ENCODE measurements around the gene ZEB1. TPM values are rescaled to one million over a fixed set of nuclear protein-coding genes. Genes with fewer than 3 reads are reported as not detected.

The ZEB1 gene
- total and polyA plus RNA-seq, 2 of the 4 experiments (the other 2 are of a cell fraction), result 23.7 to 108 TPM

DNA sequence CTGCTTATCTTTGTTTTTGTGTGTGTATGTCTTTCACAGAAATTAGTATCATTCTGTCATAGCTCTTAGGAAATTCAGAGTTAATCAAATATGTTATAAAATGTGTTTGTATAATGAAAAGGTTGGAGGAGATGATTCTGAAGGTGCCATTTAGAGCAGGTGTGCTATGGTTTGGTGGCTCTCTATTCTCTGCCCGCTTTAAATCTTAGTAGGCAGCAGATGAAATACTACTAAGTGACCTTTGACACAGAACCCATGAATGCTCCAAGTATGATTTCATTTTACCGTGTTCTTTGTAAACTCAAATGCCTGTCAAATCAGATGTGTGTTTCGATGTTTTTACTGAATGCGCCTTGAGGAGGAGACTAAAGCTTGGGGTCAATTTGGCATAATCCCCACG lies 24.5 kb downstream of the ZEB1 start:
- WGBS, 2 experiments (ENCODE audit: extremely low coverage in 2 of 2, insufficient read length in 1 of 2), result 43% methylated on average over 1 of the region's 5 CpGs; no CpG with 5 or more reads in 1 of the 2 experiments
- no TSS peak for BruUV-seq (replicated peaks)
- in situ Hi-C loops (cut with MboI; ENCODE audit: low sequenced_read_pairs), result loop anchor here (25.0 kb wide), 1 partner anchor 469 kb away; no protein-coding TSS in a partner anchor
- Histone ChIP-seq H4K91ac (ENCODE audit: insufficient read depth, low read depth, low read length) (no peak overlapping the region), H3K4me1 (ENCODE audit: control insufficient read depth, insufficient read depth, low read length) (peaks cover 5% of the 10 kb centered on the region), H2BK15ac (ENCODE audit: low read depth, low read length) (no peak overlapping the region), H3K18ac (ENCODE audit: low read depth, low read length) (no peak overlapping the region), H4K5ac (ENCODE audit: low read depth, low read length) (no peak overlapping the region), H3K9me3 (ENCODE audit: control insufficient read depth, insufficient read depth, low read length) (no peaks in the 10 kb centered on the region), H2AFZ (replicated peaks; ENCODE audit: low read length, poor library complexity) (no peak overlapping the region), H3K4me3 (ENCODE audit: insufficient read depth, low read depth, low read length) (no peak overlapping the region), H3K9me1 (ENCODE audit: insufficient read depth, low read length) (peaks cover 16% of the 10 kb centered on the region), H3K27me3 (ENCODE audit: control insufficient read depth, insufficient read depth, low read length) (no peaks in the 10 kb centered on the region), H3K27ac (ENCODE audit: insufficient read depth, low read length) (no peak overlapping the region), H2AK5ac (ENCODE audit: low read depth, low read length) (no peak overlapping the region), H2BK5ac (ENCODE audit: low read depth, low read length, poor library complexity, severe bottlenecking) (no peak overlapping the region), H3K14ac (replicated peaks; ENCODE audit: low read depth, low read length) (no peak overlapping the region), H2BK120ac (ENCODE audit: low read depth, low read length) (no peak overlapping the region), H3K23ac (ENCODE audit: low read depth, low read length) (no peak overlapping the region), H4K8ac (ENCODE audit: low read depth in 2 of 2, low read length in 2 of 2) (no peak overlapping the region), H3K79me1 (ENCODE audit: low read depth in 1 of 2, low read length in 2 of 2) (peaks cover 4 to 63% of the 10 kb centered on the region in 2 experiments; a peak in 3 of 4 replicates), H3K4me2 (ENCODE audit: low read depth, low read length) (no peak overlapping the region), H2BK20ac (ENCODE audit: low read depth, low read length) (no peak overlapping the region), H3K9ac (ENCODE audit: low read depth, low read length) (no peak overlapping the region), H3K36me3 (ENCODE audit: control insufficient read depth, insufficient read depth, low read length) (no peaks in the 10 kb centered on the region), H3K4ac (ENCODE audit: low read depth, low read length) (no peak overlapping the region), H4K20me1 (ENCODE audit: insufficient read depth, low read length) (peaks cover 96% of the 10 kb centered on the region), H3K56ac (ENCODE audit: extremely low read depth, insufficient read depth, low read length) (no peak overlapping the region), H2AK9ac (replicated peaks; ENCODE audit: low read depth, low read length, poor library complexity) (no peak overlapping the region)
- intact Hi-C loops (cut with micrococcal nuclease), result no loop called here
- dilution Hi-C loops (cut with HindIII; ENCODE audit: low sequenced_read_pairs, unreplicated experiment), result no loop called here
- TF ChIP-seq MXI1 (IDR thresholded peaks at IDR 0.05; ENCODE audit: borderline replicate concordance, low read depth, low read length) (no peak), CEBPB (IDR thresholded peaks at IDR 0.05; ENCODE audit: low read depth, low read length) (no peak), NFE2L2 (IDR thresholded peaks at IDR 0.05; ENCODE audit: low read depth, low read length) (no peak), FOS (IDR thresholded peaks at IDR 0.05; ENCODE audit: low read depth, low read length) (no peak)
- TF ChIP-seq, protein P1, sequence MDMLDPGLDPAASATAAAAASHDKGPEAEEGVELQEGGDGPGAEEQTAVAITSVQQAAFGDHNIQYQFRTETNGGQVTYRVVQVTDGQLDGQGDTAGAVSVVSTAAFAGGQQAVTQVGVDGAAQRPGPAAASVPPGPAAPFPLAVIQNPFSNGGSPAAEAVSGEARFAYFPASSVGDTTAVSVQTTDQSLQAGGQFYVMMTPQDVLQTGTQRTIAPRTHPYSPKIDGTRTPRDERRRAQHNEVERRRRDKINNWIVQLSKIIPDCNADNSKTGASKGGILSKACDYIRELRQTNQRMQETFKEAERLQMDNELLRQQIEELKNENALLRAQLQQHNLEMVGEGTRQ (IDR thresholded peaks at IDR 0.05; ENCODE audit: low read depth, low read length), result no peak
- no peak for DNase-seq
- POLR2A ChIA-PET (ENCODE audit: unreplicated experiment), result interaction anchor here (0.6 kb wide), 1 partner anchor 81 kb away, joined by 3 read pairs; no protein-coding TSS in a partner anchor
- CTCF ChIA-PET, result no interaction called here
- ATAC-seq (ENCODE audit: low read depth), result no peak
